Measurements from ENCODE around the gene NEURL1. TPM values are rescaled to one million over a fixed set of nuclear protein-coding genes. Genes with fewer than 3 reads are reported as not detected.

The NEURL1 gene
- polyA plus RNA-seq, 3 donors = 3.0 to 17.2 (median 3.3) TPM

DNA sequence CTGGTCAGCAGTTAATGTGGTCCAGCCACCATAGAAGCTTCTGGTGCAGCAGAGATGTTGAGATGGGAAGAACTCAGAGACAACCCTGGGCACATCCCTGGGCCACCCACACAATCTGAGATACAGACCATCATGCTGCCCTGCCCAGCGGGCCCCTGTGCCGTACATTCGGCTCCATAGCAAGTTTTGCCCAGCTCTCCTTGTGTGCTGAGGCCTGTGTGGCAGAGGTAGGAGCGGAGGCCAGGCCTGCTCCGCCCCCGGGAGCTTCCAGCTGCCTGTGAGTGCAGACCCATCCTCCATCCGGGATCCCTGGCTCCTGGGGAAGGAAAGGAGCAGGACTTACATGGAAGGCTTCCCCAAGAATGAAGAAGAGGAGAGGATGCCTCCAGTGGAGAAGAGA, 140.3 kb downstream of the NEURL1 start:
- no peaks in the 10 kb centered on the region for H3K9me3 Mint-ChIP-seq

DNA sequence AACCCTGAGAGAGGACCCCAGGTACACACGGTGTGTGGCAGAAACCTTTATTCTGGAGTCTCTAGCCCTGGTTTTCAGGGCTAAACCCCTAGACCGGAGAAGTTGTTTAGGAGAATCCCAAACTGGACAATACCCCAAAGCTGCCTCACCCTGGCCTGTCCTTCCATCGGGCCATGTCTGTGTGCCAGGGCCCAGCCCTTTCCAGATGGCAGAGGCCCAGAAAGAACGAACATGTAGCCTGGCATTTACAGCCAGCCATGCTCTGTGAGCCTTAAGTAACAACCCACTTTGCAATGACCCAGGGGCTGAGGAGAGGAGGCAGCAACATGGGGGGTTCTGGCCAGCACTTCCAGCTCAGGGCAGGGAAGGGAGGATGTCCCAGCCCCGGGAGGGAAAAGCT, 142.1 kb downstream of the NEURL1 start:
- Histone ChIP-seq H3K9me3 (replicated peaks in 1 of 2; ENCODE audit: control insufficient read depth in 1 of 2, insufficient read depth in 1 of 2, low read length in 2 of 2) (no peaks in the 10 kb centered on the region), H2AFZ (ENCODE audit: insufficient read depth, low read depth, low read length, poor library complexity, severe bottlenecking) (no peak overlapping the region), H3K4me3 (replicated peaks in 1 of 3; ENCODE audit: low read depth in 2 of 3, low read length in 3 of 3) (no peak overlapping the region), H3K27me3 (ENCODE audit: control insufficient read depth in 2 of 2, insufficient read depth in 2 of 2, low read length in 2 of 2) (no peaks in the 10 kb centered on the region), H3K36me3 (replicated peaks in 1 of 2; ENCODE audit: control insufficient read depth in 1 of 2, insufficient read depth in 2 of 2, low read length in 2 of 2) (no peaks in the 10 kb centered on the region), H3K79me2 (ENCODE audit: insufficient read depth, low read length) (no peaks in the 10 kb centered on the region), H3K4me1 (ENCODE audit: control insufficient read depth in 1 of 2, insufficient read depth in 2 of 2, low read length in 2 of 2) (no peaks in the 10 kb centered on the region), H4K20me1 (ENCODE audit: insufficient read depth, low read length) (no peaks in the 10 kb centered on the region), H3K4me2 (replicated peaks; ENCODE audit: extremely low read depth, low read length, poor library complexity, severe bottlenecking) (no peak overlapping the region), H3K27ac (ENCODE audit: low read depth in 1 of 2, low read length in 2 of 2) (no peak overlapping the region), H3K9ac (ENCODE audit: insufficient read depth, low read length, poor library complexity, severe bottlenecking) (no peak overlapping the region)
- no peak for DNase-seq
- Mint-ChIP-seq H3K4me1 (no peaks in the 10 kb centered on the region), H3K27me3 (ENCODE audit: low read depth in 3 of 3) (peaks cover 0 to 2% (median 0%) of the 10 kb centered on the region in 3 donors), H3K9me3 (no peaks in the 10 kb centered on the region), H3K27ac (peak overlapping the region in 1 of 7 donors; percentile 83), H3K36me3 (no peaks in the 10 kb centered on the region), H3K4me3 (no peak overlapping the region)
- intact Hi-C loops (cut with micrococcal nuclease) = no loop called here
- 100% methylated on average over 4 of the region's 5 CpGs for WGBS (ENCODE audit: insufficient coverage)
- TF ChIP-seq, protein P1, sequence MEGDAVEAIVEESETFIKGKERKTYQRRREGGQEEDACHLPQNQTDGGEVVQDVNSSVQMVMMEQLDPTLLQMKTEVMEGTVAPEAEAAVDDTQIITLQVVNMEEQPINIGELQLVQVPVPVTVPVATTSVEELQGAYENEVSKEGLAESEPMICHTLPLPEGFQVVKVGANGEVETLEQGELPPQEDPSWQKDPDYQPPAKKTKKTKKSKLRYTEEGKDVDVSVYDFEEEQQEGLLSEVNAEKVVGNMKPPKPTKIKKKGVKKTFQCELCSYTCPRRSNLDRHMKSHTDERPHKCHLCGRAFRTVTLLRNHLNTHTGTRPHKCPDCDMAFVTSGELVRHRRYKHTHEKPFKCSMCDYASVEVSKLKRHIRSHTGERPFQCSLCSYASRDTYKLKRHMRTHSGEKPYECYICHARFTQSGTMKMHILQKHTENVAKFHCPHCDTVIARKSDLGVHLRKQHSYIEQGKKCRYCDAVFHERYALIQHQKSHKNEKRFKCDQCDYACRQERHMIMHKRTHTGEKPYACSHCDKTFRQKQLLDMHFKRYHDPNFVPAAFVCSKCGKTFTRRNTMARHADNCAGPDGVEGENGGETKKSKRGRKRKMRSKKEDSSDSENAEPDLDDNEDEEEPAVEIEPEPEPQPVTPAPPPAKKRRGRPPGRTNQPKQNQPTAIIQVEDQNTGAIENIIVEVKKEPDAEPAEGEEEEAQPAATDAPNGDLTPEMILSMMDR (IDR thresholded peaks at IDR 0.05) = no peak

More for the DNA sequence above, 140.3 kb downstream of the NEURL1 start:
- no peak overlapping the region for H3K4me3 ChIP-seq (replicated peaks in 1 of 3; ENCODE audit: low read depth in 2 of 3, low read length in 3 of 3)
- TF ChIP-seq, protein P1 (IDR thresholded peaks at IDR 0.05) = no peak
- no peak overlapping the region for H3K27ac Mint-ChIP-seq
- no peak overlapping the region for H2AFZ ChIP-seq (ENCODE audit: insufficient read depth, low read depth, low read length, poor library complexity, severe bottlenecking)
- H3K4me1 ChIP-seq (ENCODE audit: control insufficient read depth in 1 of 2, insufficient read depth in 2 of 2, low read length in 2 of 2) = no peaks in the 10 kb centered on the region
- H3K27ac ChIP-seq (ENCODE audit: low read depth in 1 of 2, low read length in 2 of 2) = no peak overlapping the region
- no peaks in the 10 kb centered on the region for H4K20me1 ChIP-seq (ENCODE audit: insufficient read depth, low read length)
- H3K79me2 ChIP-seq (ENCODE audit: insufficient read depth, low read length) = no peaks in the 10 kb centered on the region
- WGBS (ENCODE audit: insufficient coverage) = 100% methylated on average over 3 of the region's 7 CpGs
- no peaks in the 10 kb centered on the region for H3K9me3 ChIP-seq (replicated peaks in 1 of 2; ENCODE audit: control insufficient read depth in 1 of 2, insufficient read depth in 1 of 2, low read length in 2 of 2)
- no peaks in the 10 kb centered on the region for H3K36me3 Mint-ChIP-seq
- no peaks in the 10 kb centered on the region for H3K27me3 ChIP-seq (ENCODE audit: control insufficient read depth in 2 of 2, insufficient read depth in 2 of 2, low read length in 2 of 2)
- no peaks in the 10 kb centered on the region for H3K36me3 ChIP-seq (replicated peaks in 1 of 2; ENCODE audit: control insufficient read depth in 1 of 2, insufficient read depth in 2 of 2, low read length in 2 of 2)
- no peak overlapping the region for H3K4me2 ChIP-seq (replicated peaks; ENCODE audit: extremely low read depth, low read length, poor library complexity, severe bottlenecking)
- no peak overlapping the region for H3K9ac ChIP-seq (ENCODE audit: insufficient read depth, low read length, poor library complexity, severe bottlenecking)
- intact Hi-C loops (cut with micrococcal nuclease) = no loop called here
- no peak overlapping the region for H3K4me3 Mint-ChIP-seq
- no peaks in the 10 kb centered on the region for H3K4me1 Mint-ChIP-seq
- no peak for DNase-seq
- no peaks in the 10 kb centered on the region for H3K27me3 Mint-ChIP-seq (ENCODE audit: low read depth in 3 of 3)
